Measurements from ENCODE around the gene UNC5C. TPM values are rescaled to one million over a fixed set of nuclear protein-coding genes. Genes with fewer than 3 reads are reported as not detected.

The UNC5C gene
- polyA plus RNA-seq, 1 of the 3 experiments (the other 2 are of a cell fraction), result 3.3 TPM

DNA sequence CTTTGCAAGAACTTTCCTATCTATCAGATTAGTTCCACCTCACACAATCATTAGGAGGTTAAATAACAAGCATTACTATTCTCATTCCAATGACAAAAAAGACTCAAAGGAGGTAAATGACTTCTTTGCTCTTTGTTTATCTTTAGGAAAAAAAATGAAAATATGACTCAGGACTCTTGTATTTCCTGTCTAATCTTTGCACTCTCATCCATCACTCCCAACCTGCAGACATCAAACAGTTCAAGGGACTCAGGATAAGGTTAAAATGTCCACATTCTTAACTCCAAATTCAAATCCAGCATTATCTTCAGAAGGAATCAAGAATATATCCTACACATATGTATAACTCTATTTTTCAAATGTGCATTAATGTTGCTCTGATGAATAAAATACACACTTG, 139.6 kb downstream of the UNC5C start (continued):
- TF ChIP-seq, protein P1, sequence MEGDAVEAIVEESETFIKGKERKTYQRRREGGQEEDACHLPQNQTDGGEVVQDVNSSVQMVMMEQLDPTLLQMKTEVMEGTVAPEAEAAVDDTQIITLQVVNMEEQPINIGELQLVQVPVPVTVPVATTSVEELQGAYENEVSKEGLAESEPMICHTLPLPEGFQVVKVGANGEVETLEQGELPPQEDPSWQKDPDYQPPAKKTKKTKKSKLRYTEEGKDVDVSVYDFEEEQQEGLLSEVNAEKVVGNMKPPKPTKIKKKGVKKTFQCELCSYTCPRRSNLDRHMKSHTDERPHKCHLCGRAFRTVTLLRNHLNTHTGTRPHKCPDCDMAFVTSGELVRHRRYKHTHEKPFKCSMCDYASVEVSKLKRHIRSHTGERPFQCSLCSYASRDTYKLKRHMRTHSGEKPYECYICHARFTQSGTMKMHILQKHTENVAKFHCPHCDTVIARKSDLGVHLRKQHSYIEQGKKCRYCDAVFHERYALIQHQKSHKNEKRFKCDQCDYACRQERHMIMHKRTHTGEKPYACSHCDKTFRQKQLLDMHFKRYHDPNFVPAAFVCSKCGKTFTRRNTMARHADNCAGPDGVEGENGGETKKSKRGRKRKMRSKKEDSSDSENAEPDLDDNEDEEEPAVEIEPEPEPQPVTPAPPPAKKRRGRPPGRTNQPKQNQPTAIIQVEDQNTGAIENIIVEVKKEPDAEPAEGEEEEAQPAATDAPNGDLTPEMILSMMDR (IDR thresholded peaks at IDR 0.05), result no peak
- TF ChIP-seq NRF1 (IDR thresholded peaks at IDR 0.05; ENCODE audit: low read depth, low read length) (no peak), TCF12 (IDR thresholded peaks at IDR 0.05) (peak; percentile 58), FOSL2 (IDR thresholded peaks at IDR 0.05; ENCODE audit: borderline replicate concordance, low read depth) (peak; percentile 57; the same call in 1 of the 2 replicates), MXI1 (IDR thresholded peaks at IDR 0.05; ENCODE audit: low read depth, low read length) (no peak), GATA2 (CRISPR knock-in tag; IDR thresholded peaks at IDR 0.05) (no peak), FOXJ3 (CRISPR knock-in tag; IDR thresholded peaks at IDR 0.05) (no peak), FOXM1 (IDR thresholded peaks at IDR 0.05; ENCODE audit: low read depth) (no peak), MEF2A (IDR thresholded peaks at IDR 0.05; ENCODE audit: borderline replicate concordance, low read depth) (no peak), RCOR1 (IDR thresholded peaks at IDR 0.05; ENCODE audit: low read length) (no peak), ELF1 (IDR thresholded peaks at IDR 0.05) (no peak), JUND (IDR thresholded peaks at IDR 0.05) (peak; percentile 78), POLR2AphosphoS5 (IDR thresholded peaks at IDR 0.05; ENCODE audit: low read depth, low read length) (no peak), NFIC (IDR thresholded peaks at IDR 0.05; ENCODE audit: borderline replicate concordance) (0 out of 2 replicates have a peak, but pooled peaks have one; percentile 4), RFX5 (IDR thresholded peaks at IDR 0.05; ENCODE audit: low read length) (no peak), GABPA (IDR thresholded peaks at IDR 0.05; ENCODE audit: low read depth) (no peak), CHD2 (IDR thresholded peaks at IDR 0.05; ENCODE audit: low read length, partially characterized antibody) (no peak), EZH2phosphoT487 (IDR thresholded peaks at IDR 0.05; ENCODE audit: borderline replicate concordance, low read depth) (no peak), SMC3 (IDR thresholded peaks at IDR 0.05; ENCODE audit: low read depth, low read length) (no peak), TAF1 (IDR thresholded peaks at IDR 0.05; ENCODE audit: borderline replicate concordance, low read depth, low read length) (no peak)
- TF ChIP-seq, protein P2, sequence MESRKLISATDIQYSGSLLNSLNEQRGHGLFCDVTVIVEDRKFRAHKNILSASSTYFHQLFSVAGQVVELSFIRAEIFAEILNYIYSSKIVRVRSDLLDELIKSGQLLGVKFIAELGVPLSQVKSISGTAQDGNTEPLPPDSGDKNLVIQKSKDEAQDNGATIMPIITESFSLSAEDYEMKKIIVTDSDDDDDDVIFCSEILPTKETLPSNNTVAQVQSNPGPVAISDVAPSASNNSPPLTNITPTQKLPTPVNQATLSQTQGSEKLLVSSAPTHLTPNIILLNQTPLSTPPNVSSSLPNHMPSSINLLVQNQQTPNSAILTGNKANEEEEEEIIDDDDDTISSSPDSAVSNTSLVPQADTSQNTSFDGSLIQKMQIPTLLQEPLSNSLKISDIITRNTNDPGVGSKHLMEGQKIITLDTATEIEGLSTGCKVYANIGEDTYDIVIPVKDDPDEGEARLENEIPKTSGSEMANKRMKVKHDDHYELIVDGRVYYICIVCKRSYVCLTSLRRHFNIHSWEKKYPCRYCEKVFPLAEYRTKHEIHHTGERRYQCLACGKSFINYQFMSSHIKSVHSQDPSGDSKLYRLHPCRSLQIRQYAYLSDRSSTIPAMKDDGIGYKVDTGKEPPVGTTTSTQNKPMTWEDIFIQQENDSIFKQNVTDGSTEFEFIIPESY (IDR thresholded peaks at IDR 0.05; ENCODE audit: borderline replicate concordance, low read depth), result no peak

GRCh38 chr4:95402299-95402698, 146.5 kb downstream of the UNC5C start:
- Histone ChIP-seq H3F3A (replicated peaks; ENCODE audit: insufficient read depth) (no peaks in the 10 kb centered on the region), H2AFZ (ENCODE audit: low read depth) (no peak overlapping the region), H3K9me3 (no peaks in the 10 kb centered on the region), H3K4me1 (ENCODE audit: control insufficient read depth in 1 of 2, insufficient read depth in 2 of 2, low read depth in 1 of 2, low read length in 1 of 2) (peaks cover 0 to 29% of the 10 kb centered on the region in 2 experiments; a peak in 2 of 4 replicates), H3K79me2 (ENCODE audit: insufficient read depth) (no peaks in the 10 kb centered on the region), H3K9me2 (no peaks in the 10 kb centered on the region), H3K27me3 (ENCODE audit: insufficient read depth) (no peaks in the 10 kb centered on the region), H3K9ac (no peak overlapping the region), H3K27ac (ENCODE audit: low read depth in 2 of 2, low read length in 1 of 2) (peak overlapping the region in 1 of 2 experiments; percentile 65; a peak in 2 of 4 replicates), H3K4me2 (no peak overlapping the region), H3K4me3 (ENCODE audit: low read depth in 2 of 2, low read length in 1 of 2) (no peak overlapping the region), H4K20me1 (ENCODE audit: insufficient read depth) (no peaks in the 10 kb centered on the region), H3K36me3 (replicated peaks in 1 of 2; ENCODE audit: control insufficient read depth in 1 of 2, insufficient read depth in 2 of 2, low read length in 1 of 2) (peaks cover 0 to 6% of the 10 kb centered on the region in 2 experiments)
- ChIA-PET CTCF (interaction anchor here (1.1 kb wide), 1 partner anchor 8 kb away, joined by 3 read pairs; no protein-coding TSS in a partner anchor), POLR2A (no interaction called here)
- DNase-seq, result no peak
- no peak for TF ChIP-seq FOSL2 (IDR thresholded peaks at IDR 0.05; ENCODE audit: borderline replicate concordance, low read depth)
- no peak for TF ChIP-seq SMC3 (IDR thresholded peaks at IDR 0.05; ENCODE audit: low read depth, low read length)
- no peak for TF ChIP-seq MEF2A (IDR thresholded peaks at IDR 0.05; ENCODE audit: borderline replicate concordance, low read depth)
- TF ChIP-seq, protein P3, sequence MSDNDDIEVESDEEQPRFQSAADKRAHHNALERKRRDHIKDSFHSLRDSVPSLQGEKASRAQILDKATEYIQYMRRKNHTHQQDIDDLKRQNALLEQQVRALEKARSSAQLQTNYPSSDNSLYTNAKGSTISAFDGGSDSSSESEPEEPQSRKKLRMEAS (IDR thresholded peaks at IDR 0.05; ENCODE audit: low read depth), result no peak
- no peak for TF ChIP-seq TCF12 (IDR thresholded peaks at IDR 0.05)
- TF ChIP-seq GATA2 (CRISPR knock-in tag; IDR thresholded peaks at IDR 0.05), result peak; percentile 67
- TF ChIP-seq REST (IDR thresholded peaks at IDR 0.05; ENCODE audit: low read depth, low read length), result no peak
- TF ChIP-seq USF1 (IDR thresholded peaks at IDR 0.05; ENCODE audit: borderline replicate concordance, low read depth), result no peak
- 0 out of 4 replicates have a peak, but pooled peaks of 1 of the 2 experiments have one; percentile 7 for TF ChIP-seq EP300 (IDR thresholded peaks at IDR 0.05; ENCODE audit: borderline replicate concordance in 1 of 2, low read depth in 1 of 2, low read length in 1 of 2)
- TF ChIP-seq NFIC (IDR thresholded peaks at IDR 0.05; ENCODE audit: borderline replicate concordance), result no peak
- no peak for TF ChIP-seq TAF1 (IDR thresholded peaks at IDR 0.05; ENCODE audit: borderline replicate concordance, low read depth, low read length)
